CD4-positive, alpha-beta memory T cell (primary cell): ENCODE data around the gene SPN. TPM values are rescaled to one million over a fixed set of nuclear protein-coding genes. Genes with fewer than 3 reads are reported as not detected.

Source experiments
- CTCF ChIA-PET: fragments of 350-600 bp; sonication (Branson Sonifier 250); formaldehyde crosslinking; loops from one replicate; lab custom pipeline; 2021; ENCODE audit warnings: inconsistent platforms; ENCODE audit not compliant: partially characterized antibody; lab: Charles Lee
- POLR2A ChIA-PET: fragments of 350-600 bp; sonication (Branson Sonifier 250); formaldehyde crosslinking; loops from one replicate; lab custom pipeline; 2021; ENCODE audit not compliant: partially characterized antibody; lab: Charles Lee
- DNase-seq, 5 donors: peaks; one replicate each; pipeline versions ENCODE4 v3.0.0 to v3.0.0-alpha.2; 2020 to 2022; ENCODE audit warnings: mixed read lengths in 1 of 5
- H3K27ac ChIP-seq: one replicate; pipeline ENCODE4 v1.7.0; 2013; ENCODE audit warnings: low read depth, low read length
- H3K27me3 ChIP-seq: 2 replicates; pipeline ENCODE4 v1.7.0; 2013; ENCODE audit warnings: mild to moderate bottlenecking, low read length, moderate library complexity; ENCODE audit not compliant: insufficient read depth
- H3K36me3 ChIP-seq: 2 replicates; pipeline ENCODE4 v1.7.0; 2013; ENCODE audit warnings: mild to moderate bottlenecking, low read length, moderate library complexity; ENCODE audit not compliant: insufficient read depth
- H3K4me1 ChIP-seq: 2 replicates; pipeline ENCODE4 v1.7.0; 2013; ENCODE audit warnings: mild to moderate bottlenecking, low read length, moderate library complexity; ENCODE audit not compliant: insufficient read depth
- H3K4me3 ChIP-seq, 2 donors: one replicate each; pipeline ENCODE4 v1.7.0; 2013; ENCODE audit warnings: low read length in 2 of 2, mild to moderate bottlenecking in 1 of 2
- H3K9me3 ChIP-seq, 2 donors: one replicate each; pipeline ENCODE4 v1.7.0; 2013; ENCODE audit warnings: low read length in 2 of 2, control low read depth in 1 of 2; ENCODE audit not compliant: control insufficient read depth in 1 of 2
- H3K27ac Mint-ChIP-seq, 7 donors: one replicate each; pipeline ENCODE4 v1.8.0; 2020 to 2021; ENCODE audit warnings: mixed read lengths in 7 of 7, mild to moderate bottlenecking in 6 of 7, inconsistent platforms in 3 of 7, moderate library complexity in 3 of 7
- H3K27me3 Mint-ChIP-seq, 2 donors: one replicate each; pipeline ENCODE4 v1.8.0; 2020 to 2021; ENCODE audit warnings: mixed read lengths in 2 of 2
- H3K36me3 Mint-ChIP-seq, 2 donors: one replicate each; pipeline ENCODE4 v1.8.0; 2020 to 2021; ENCODE audit warnings: mixed read lengths in 2 of 2, inconsistent platforms in 1 of 2, mild to moderate bottlenecking in 1 of 2
- H3K4me1 Mint-ChIP-seq, 4 donors: one replicate each; pipeline ENCODE4 v1.8.0; 2020 to 2021; ENCODE audit warnings: mixed read lengths in 4 of 4, mild to moderate bottlenecking in 1 of 4
- H3K4me3 Mint-ChIP-seq, 8 donors: one replicate each; pipeline ENCODE4 v1.8.0; 2020 to 2021; ENCODE audit warnings: mixed read lengths in 8 of 8, mild to moderate bottlenecking in 7 of 8, moderate library complexity in 6 of 8, inconsistent platforms in 3 of 8
- H3K9me3 Mint-ChIP-seq, 8 donors: one replicate each; pipeline ENCODE4 v1.8.0; 2020 to 2021; ENCODE audit warnings: mixed read lengths in 8 of 8, mild to moderate bottlenecking in 5 of 8, inconsistent platforms in 3 of 8, moderate library complexity in 1 of 8
- intact Hi-C: fragments of 100-400 bp; cut with micrococcal nuclease; formaldehyde crosslinking; loops from one replicate; pipeline ENCODE4 v1.15.1; 2023
- polyA plus RNA-seq, 2 donors: library from polyadenylated mRNA; unstranded; fragments of 300-500 nt; fragmentation: Illumina TruSeq; gene quantifications; one replicate each; pipeline ENCODE4 v1.2.3, GENCODE V29; 2021
- total RNA-seq, 2 experiments: library from RNA; stranded (reverse); gene quantifications; one replicate each; pipeline ENCODE4 v1.2.3, GENCODE V29; 2021

SPN gene
- total and polyA plus RNA-seq, 4 experiments from 2014 or later, result 86.3 to 208 (median 171) TPM

DNA sequence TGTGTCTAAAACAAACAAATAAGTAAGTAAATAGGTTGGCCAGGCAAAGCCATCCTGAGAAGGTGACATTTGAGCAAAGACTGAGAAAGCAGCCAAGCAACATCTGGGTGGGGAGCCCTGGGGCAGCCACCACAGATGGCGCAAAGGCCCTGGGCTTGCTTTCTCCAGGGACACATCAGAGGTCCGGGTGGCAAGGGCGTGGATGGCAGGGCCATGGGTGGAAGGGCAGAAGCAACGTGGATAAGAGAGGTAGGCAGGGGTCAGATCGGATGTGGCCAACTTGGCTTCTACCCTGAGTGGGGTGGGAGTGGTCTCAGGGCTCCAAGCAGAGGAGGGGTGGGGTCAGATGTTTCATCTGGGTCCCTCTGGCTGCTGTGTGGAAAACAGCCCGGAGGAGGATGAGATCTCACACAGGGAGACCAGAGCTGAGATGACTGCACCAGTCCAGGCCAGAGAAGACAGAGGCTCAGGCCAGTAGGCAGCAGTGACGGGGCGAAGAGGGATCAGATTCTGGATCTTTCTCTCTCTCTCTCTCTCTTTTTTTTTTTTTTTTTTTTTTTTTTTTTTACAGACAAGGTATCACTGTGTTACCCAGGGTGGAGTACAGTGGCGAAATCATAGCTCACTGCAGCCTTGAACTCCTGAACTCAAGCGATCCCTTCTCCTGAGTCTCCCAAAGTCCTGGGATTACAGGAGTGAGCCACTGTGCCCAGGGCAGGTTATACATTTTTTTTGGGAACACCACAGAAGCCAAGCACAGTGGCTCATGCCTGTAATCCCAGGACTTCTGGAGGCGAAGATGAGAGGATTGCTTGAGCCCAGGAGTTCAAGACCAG is 6.1 kb upstream of the SPN start:
- Histone ChIP-seq H3K4me3 (no peak overlapping the region), H3K9me3 (no peaks in the 10 kb centered on the region), H3K4me1 (peaks cover 33% of the 10 kb centered on the region), H3K36me3 (no peaks in the 10 kb centered on the region), H3K27ac (no peak overlapping the region), H3K27me3 (no peaks in the 10 kb centered on the region)
- Mint-ChIP-seq H3K4me1 (peaks cover 17 to 34% (median 29%) of the 10 kb centered on the region in 4 donors), H3K27me3 (no peaks in the 10 kb centered on the region), H3K36me3 (no peaks in the 10 kb centered on the region), H3K27ac (peak overlapping the region; percentile 29 to 92 (median 75)), H3K4me3 (no peak overlapping the region), H3K9me3 (no peaks in the 10 kb centered on the region)
- DNase-seq, result no peak
- intact Hi-C loops, result no loop called here
- CTCF ChIA-PET, result interaction anchor here (1.0 kb wide), 1 partner anchor 15 kb away, joined by 3 read pairs; no protein-coding TSS in a partner anchor
- POLR2A ChIA-PET, result interaction anchor here (0.9 kb wide), 1 partner anchor 10 kb away, joined by 4 read pairs; no protein-coding TSS in a partner anchor

DNA sequence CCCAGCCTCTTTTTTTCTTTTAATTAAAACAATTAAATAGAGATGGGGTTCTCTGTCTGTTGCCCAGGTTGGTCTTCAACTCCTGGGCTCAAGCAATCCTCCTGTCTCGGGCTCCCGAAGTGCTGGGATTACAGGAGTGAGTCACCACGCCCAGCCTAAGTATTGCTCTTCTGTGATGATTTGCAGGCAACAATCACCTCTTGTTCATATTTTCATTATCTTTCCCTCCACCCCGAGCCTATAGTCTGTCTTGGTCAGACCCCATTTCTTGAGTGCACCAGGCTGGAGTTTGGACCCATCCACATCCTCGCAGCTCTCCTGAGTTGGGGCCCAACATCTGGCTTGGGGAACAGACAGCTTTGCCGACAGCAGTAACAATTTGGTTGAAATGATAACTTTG is 4.3 kb upstream of the SPN start:
- POLR2A ChIA-PET, result no interaction called here
- Mint-ChIP-seq H3K4me3 (no peak overlapping the region), H3K27me3 (no peaks in the 10 kb centered on the region), H3K9me3 (no peaks in the 10 kb centered on the region), H3K4me1 (peaks cover 18 to 50% (median 32%) of the 10 kb centered on the region in 4 donors), H3K27ac (peak overlapping the region; percentile 71 to 93 (median 87)), H3K36me3 (peaks cover 4 to 12% of the 10 kb centered on the region in 2 donors)
- CTCF ChIA-PET, result no interaction called here
- no peak for DNase-seq
- Histone ChIP-seq H3K36me3 (no peaks in the 10 kb centered on the region), H3K27me3 (no peaks in the 10 kb centered on the region), H3K4me1 (peaks cover 40% of the 10 kb centered on the region), H3K9me3 (no peaks in the 10 kb centered on the region), H3K27ac (peak overlapping the region; percentile 23), H3K4me3 (no peak overlapping the region)
- intact Hi-C loops, result no loop called here

DNA sequence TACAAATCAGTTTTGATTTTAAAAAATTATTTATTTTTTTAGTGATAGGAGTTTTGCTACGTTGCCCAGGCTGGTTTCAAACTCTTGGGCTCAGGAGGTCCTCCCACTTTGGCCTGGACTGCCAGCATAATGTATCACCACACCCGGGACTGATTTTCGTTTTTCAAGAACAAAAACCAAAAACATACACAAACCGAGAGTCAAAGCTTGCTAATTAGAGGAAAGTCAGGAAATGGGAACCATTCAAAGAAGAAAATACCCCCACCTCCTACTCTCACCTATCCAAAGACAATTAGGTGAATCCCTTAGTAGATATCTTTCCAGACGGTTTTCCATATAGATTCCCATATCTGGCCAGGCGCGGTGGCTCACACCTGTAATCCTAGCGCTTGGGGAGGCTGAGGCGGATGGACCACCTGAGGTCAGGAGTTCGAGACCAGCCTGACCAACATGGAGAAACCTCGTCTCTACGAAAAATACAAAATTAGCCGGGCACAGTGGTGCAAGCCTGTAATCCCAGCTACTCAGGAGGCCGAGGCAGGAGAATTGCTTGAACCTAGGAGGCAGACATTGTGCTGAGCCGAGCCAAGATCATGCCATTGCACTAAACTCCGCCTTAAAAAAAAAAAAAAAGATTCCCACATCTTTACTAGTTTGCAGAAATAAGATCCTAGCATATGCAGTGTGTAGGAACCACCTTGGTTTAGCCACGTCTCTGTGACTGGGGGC is 883 bp upstream of the SPN start:
- peak overlapping the region; percentile 77 to 78 for H3K4me3 ChIP-seq
- H3K36me3 ChIP-seq, result peaks cover 4% of the 10 kb centered on the region
- Mint-ChIP-seq H3K9me3 (peaks cover 0 to 5% (median 0%) of the 10 kb centered on the region in 8 donors), H3K27me3 (peaks cover 0 to 3% of the 10 kb centered on the region in 2 donors), H3K36me3 (peaks cover 26 to 40% of the 10 kb centered on the region in 2 donors), H3K4me1 (peaks cover 35 to 81% (median 52%) of the 10 kb centered on the region in 4 donors), H3K27ac (peak overlapping the region; percentile 94 to 100 (median 96)), H3K4me3 (peak overlapping the region; percentile 97 to 99 (median 99))
- H3K9me3 ChIP-seq, result no peaks in the 10 kb centered on the region
- no peaks in the 10 kb centered on the region for H3K27me3 ChIP-seq
- DNase-seq, result no peak
- intact Hi-C loops, result loop anchor here (2.0 kb wide), 1 partner anchor 49 kb away; no protein-coding TSS in a partner anchor
- peaks cover 59% of the 10 kb centered on the region for H3K4me1 ChIP-seq
- H3K27ac ChIP-seq, result peak overlapping the region; percentile 82
- ChIA-PET POLR2A (interaction anchor here (0.6 to 7.4 kb wide), 15 partner anchors 7 to 403 kb away, joined by 3 to 75 read pairs (median 5); partner anchors contain the start of genes ALDOA, CDIPT, MAZ and PAGR1), CTCF (interaction anchor here (1.0 to 1.9 kb wide), 2 partner anchors 20 to 39 kb away, joined by 4 to 12 read pairs; no protein-coding TSS in a partner anchor)

DNA sequence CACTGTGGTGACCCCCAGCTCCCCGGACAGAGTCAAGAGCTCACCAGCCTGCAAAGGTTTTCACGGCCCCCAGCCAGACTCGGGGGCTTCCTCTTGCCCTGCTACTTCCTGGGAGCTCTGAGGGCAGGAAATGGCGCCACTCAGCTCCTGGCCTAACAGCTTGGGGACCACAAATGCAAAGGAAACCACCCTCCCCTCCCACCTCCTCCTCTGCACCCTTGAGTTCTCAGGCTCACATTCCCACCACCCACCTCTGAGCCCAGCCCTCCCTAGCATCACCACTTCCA is 375 bp upstream of the SPN start:
- Mint-ChIP-seq H3K4me1 (peaks cover 36 to 86% (median 55%) of the 10 kb centered on the region in 4 donors), H3K27ac (peak overlapping the region; percentile 94 to 100 (median 96)), H3K9me3 (peaks cover 0 to 5% (median 0%) of the 10 kb centered on the region in 8 donors), H3K27me3 (peaks cover 0 to 3% of the 10 kb centered on the region in 2 donors), H3K36me3 (peaks cover 26 to 41% of the 10 kb centered on the region in 2 donors), H3K4me3 (peak overlapping the region; percentile 97 to 99 (median 99))
- intact Hi-C loops, result loop anchor here (2.0 kb wide), 1 partner anchor 50 kb away; no protein-coding TSS in a partner anchor
- POLR2A ChIA-PET, result interaction anchor here (0.7 to 7.4 kb wide), 12 partner anchors 8 to 403 kb away, joined by 3 to 75 read pairs (median 6); partner anchors contain the start of genes ALDOA, CDIPT, MAZ and PAGR1
- Histone ChIP-seq H3K4me1 (peaks cover 64% of the 10 kb centered on the region), H3K9me3 (no peaks in the 10 kb centered on the region), H3K36me3 (peaks cover 4% of the 10 kb centered on the region), H3K27me3 (no peaks in the 10 kb centered on the region), H3K4me3 (peak overlapping the region; percentile 77 to 78), H3K27ac (peak overlapping the region; percentile 82)
- peak; percentile 41 to 74 (median 64) for DNase-seq
- CTCF ChIA-PET, result interaction anchor here (1.0 to 3.3 kb wide), 3 partner anchors 17 to 38 kb away, joined by 4 to 12 read pairs (median 9); no protein-coding TSS in a partner anchor

DNA sequence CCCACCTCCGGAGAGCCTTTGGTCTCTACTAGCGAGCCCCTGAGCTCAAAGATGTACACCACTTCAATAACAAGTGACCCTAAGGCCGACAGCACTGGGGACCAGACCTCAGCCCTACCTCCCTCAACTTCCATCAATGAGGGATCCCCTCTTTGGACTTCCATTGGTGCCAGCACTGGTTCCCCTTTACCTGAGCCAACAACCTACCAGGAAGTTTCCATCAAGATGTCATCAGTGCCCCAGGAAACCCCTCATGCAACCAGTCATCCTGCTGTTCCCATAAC is 702 bp downstream of the SPN start:
- DNase-seq, result peak in 4 of 5 donors; percentile 23 to 48 (median 34)
- Histone ChIP-seq H3K27ac (peak overlapping the region; percentile 82), H3K36me3 (peaks cover 10% of the 10 kb centered on the region), H3K27me3 (no peaks in the 10 kb centered on the region), H3K4me1 (peaks cover 74% of the 10 kb centered on the region), H3K9me3 (no peaks in the 10 kb centered on the region), H3K4me3 (peak overlapping the region; percentile 78 to 95)
- Mint-ChIP-seq H3K4me1 (peaks cover 37 to 95% (median 59%) of the 10 kb centered on the region in 4 donors), H3K27me3 (peaks cover 0 to 3% of the 10 kb centered on the region in 2 donors), H3K36me3 (peaks cover 26 to 44% of the 10 kb centered on the region in 2 donors), H3K9me3 (peaks cover 0 to 5% (median 0%) of the 10 kb centered on the region in 8 donors), H3K4me3 (peak overlapping the region; percentile 97 to 99 (median 99)), H3K27ac (peak overlapping the region; percentile 94 to 100 (median 97))
- CTCF ChIA-PET, result interaction anchor here (0.5 to 3.3 kb wide), 4 partner anchors 16 to 154 kb away, joined by 3 to 9 read pairs (median 4); no protein-coding TSS in a partner anchor
- POLR2A ChIA-PET, result interaction anchor here (0.9 to 7.4 kb wide), 14 partner anchors 9 to 714 kb away, joined by 3 to 75 read pairs (median 5); partner anchors contain the start of genes ALDOA, CDIPT, MAZ and PAGR1
- intact Hi-C loops, result loop anchor here (2.0 kb wide), 2 partner anchors 15 to 51 kb away; partner anchors contain the start of gene QPRT

DNA sequence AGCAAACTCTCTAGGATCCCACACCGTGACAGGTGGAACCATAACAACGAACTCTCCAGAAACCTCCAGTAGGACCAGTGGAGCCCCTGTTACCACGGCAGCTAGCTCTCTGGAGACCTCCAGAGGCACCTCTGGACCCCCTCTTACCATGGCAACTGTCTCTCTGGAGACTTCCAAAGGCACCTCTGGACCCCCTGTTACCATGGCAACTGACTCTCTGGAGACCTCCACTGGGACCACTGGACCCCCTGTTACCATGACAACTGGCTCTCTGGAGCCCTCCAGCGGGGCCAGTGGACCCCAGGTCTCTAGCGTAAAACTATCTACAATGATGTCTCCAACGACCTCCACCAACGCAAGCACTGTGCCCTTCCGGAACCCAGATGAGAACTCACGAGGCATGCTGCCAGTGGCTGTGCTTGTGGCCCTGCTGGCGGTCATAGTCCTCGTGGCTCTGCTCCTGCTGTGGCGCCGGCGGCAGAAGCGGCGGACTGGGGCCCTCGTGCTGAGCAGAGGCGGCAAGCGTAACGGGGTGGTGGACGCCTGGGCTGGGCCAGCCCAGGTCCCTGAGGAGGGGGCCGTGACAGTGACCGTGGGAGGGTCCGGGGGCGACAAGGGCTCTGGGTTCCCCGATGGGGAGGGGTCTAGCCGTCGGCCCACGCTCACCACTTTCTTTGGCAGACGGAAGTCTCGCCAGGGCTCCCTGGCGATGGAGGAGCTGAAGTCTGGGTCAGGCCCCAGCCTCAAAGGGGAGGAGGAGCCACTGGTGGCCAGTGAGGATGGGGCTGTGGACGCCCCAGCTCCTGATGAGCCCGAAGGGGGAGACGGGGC is 1.3 kb downstream of the SPN start:
- intact Hi-C loops, result loop anchor here (2.0 kb wide), 1 partner anchor 14 kb away; the partner anchor contains the start of gene QPRT
- Mint-ChIP-seq H3K9me3 (peaks cover 0 to 5% (median 0%) of the 10 kb centered on the region in 8 donors), H3K4me3 (peak overlapping the region; percentile 97 to 99 (median 99)), H3K4me1 (peaks cover 35 to 91% (median 56%) of the 10 kb centered on the region in 4 donors), H3K36me3 (peaks cover 26 to 44% of the 10 kb centered on the region in 2 donors), H3K27ac (peak overlapping the region; percentile 94 to 100 (median 97)), H3K27me3 (peaks cover 0 to 3% of the 10 kb centered on the region in 2 donors)
- H3K27ac ChIP-seq, result peak overlapping the region; percentile 82
- no peaks in the 10 kb centered on the region for H3K27me3 ChIP-seq
- peak; percentile 46 to 69 (median 51) for DNase-seq
- peak overlapping the region; percentile 78 to 95 for H3K4me3 ChIP-seq
- H3K9me3 ChIP-seq, result no peaks in the 10 kb centered on the region
- H3K36me3 ChIP-seq, result peaks cover 10% of the 10 kb centered on the region
- peaks cover 69% of the 10 kb centered on the region for H3K4me1 ChIP-seq
- CTCF ChIA-PET, result interaction anchor here (0.9 to 3.3 kb wide), 5 partner anchors 12 to 37 kb away, joined by 3 to 9 read pairs (median 4); no protein-coding TSS in a partner anchor
- POLR2A ChIA-PET, result interaction anchor here (0.5 to 7.4 kb wide), 16 partner anchors 9 to 713 kb away, joined by 3 to 75 read pairs (median 5); partner anchors contain the start of genes ALDOA, CDIPT, MAZ and PAGR1
